B cell (primary cell): ENCODE measurements around the gene ZMIZ1. TPM values are rescaled to one million over a fixed set of nuclear protein-coding genes. Genes with fewer than 3 reads are reported as not detected.

Source experiments
- ATAC-seq: fragments of 200-7000 bp; cut with Tn5 transposase; one replicate; pipeline ENCODE4 v1.10.0; 2021; ENCODE audit warnings: low read depth, mild to moderate bottlenecking, moderate number of reproducible peaks, moderate library complexity
- CTCF ChIA-PET: fragments of 350-600 bp; sonication (Branson Sonifier 250); formaldehyde crosslinking; loops from one replicate; lab custom pipeline; 2021; ENCODE audit warnings: antibody characterized with exemption, inconsistent platforms; lab: Charles Lee
- POLR2A ChIA-PET: fragments of 350-600 bp; sonication (Branson Sonifier 250); formaldehyde crosslinking; loops from one replicate; lab custom pipeline; 2021; ENCODE audit warnings: antibody characterized with exemption; lab: Charles Lee
- DNase-seq: peaks from one replicate; pipeline ENCODE4 v3.0.0; 2013
- H2AFZ ChIP-seq: 2 replicates; pipeline ENCODE4 v1.6.1; 2012; ENCODE audit warnings: mild to moderate bottlenecking, low read depth, low read length; ENCODE audit not compliant: insufficient read depth, poor library complexity, severe bottlenecking
- H3K27ac ChIP-seq, 2 donors: 1 replicate in 1 of 2; 2 replicates in 1 of 2; pipeline ENCODE4 v1.5.1; 2012 to 2013; ENCODE audit warnings: low read length in 2 of 2, mild to moderate bottlenecking in 2 of 2, moderate library complexity in 1 of 2
- H3K27me3 ChIP-seq, 4 experiments: fragments of 200-600 bp in 1 of 4; sonication (generic) in 1 of 4; replicated peaks in 1 of 4; 1 replicate in 2 of 4; 2 replicates in 2 of 4; pipeline versions ENCODE4 v1.6.1 to v1.7.0; 2013 to 2016; ENCODE audit warnings: low read length in 3 of 4, mild to moderate bottlenecking in 2 of 4, mixed read lengths in 1 of 4, moderate library complexity in 1 of 4; ENCODE audit not compliant: insufficient read depth in 4 of 4, control insufficient read depth in 3 of 4; ENCODE audit errors: control extremely low read depth in 1 of 4
- H3K36me3 ChIP-seq, 2 experiments: replicated peaks in 1 of 2; 1 replicate in 1 of 2; 2 replicates in 1 of 2; pipeline versions ENCODE4 v1.6.1 to v1.7.1; 2013; ENCODE audit warnings: low read length in 1 of 2; ENCODE audit not compliant: insufficient read depth in 2 of 2, control insufficient read depth in 1 of 2; ENCODE audit errors: control extremely low read depth in 1 of 2, extremely low read depth in 1 of 2
- H3K4me1 ChIP-seq, 2 donors: fragments of 200-600 bp in 1 of 2; sonication (generic) in 1 of 2; 1 replicate in 1 of 2; 2 replicates in 1 of 2; pipeline versions ENCODE4 v1.5.1 to v1.6.1; 2013 to 2017; ENCODE audit warnings: low read length in 2 of 2; ENCODE audit not compliant: control insufficient read depth in 2 of 2, insufficient read depth in 2 of 2
- H3K4me2 ChIP-seq: replicated peaks from 2 replicates; pipeline ENCODE3; 2012; ENCODE audit warnings: mild to moderate bottlenecking, low read depth, low read length; ENCODE audit not compliant: poor library complexity, severe bottlenecking
- H3K4me3 ChIP-seq, 5 experiments: fragments of 200-600 bp in 1 of 5; sonication (generic) in 1 of 5; 1 replicate in 3 of 5; 2 replicates in 2 of 5; pipeline versions ENCODE4 v1.5.1 to v1.7.0; 2011 to 2016; ENCODE audit warnings: low read length in 4 of 5, mild to moderate bottlenecking in 4 of 5, low read depth in 2 of 5, control low read depth in 1 of 5, moderate library complexity in 1 of 5; ENCODE audit not compliant: insufficient read depth in 1 of 5; ENCODE audit errors: control extremely low read depth in 1 of 5, extremely low read depth in 1 of 5
- H3K79me2 ChIP-seq: fragments of 200-600 bp; sonication (generic); one replicate; pipeline ENCODE4 v1.6.0; 2016; ENCODE audit warnings: low read length; ENCODE audit not compliant: control insufficient read depth, insufficient read depth
- H3K9ac ChIP-seq: fragments of 200-600 bp; sonication (generic); 2 replicates; pipeline ENCODE4 v1.6.1; 2017; ENCODE audit warnings: mild to moderate bottlenecking, low read length, moderate library complexity
- H3K9me3 ChIP-seq, 3 donors: one replicate each; pipeline versions ENCODE4 v1.6.1 to v1.7.1; 2013; ENCODE audit warnings: low read length in 2 of 3; ENCODE audit not compliant: control insufficient read depth in 2 of 3, insufficient read depth in 1 of 3; ENCODE audit errors: control extremely low read depth in 1 of 3
- H4K20me1 ChIP-seq: 2 replicates; pipeline ENCODE4 v1.6.0; 2012; ENCODE audit warnings: mild to moderate bottlenecking, low read length; ENCODE audit not compliant: insufficient read depth, control insufficient read depth, poor library complexity, severe bottlenecking
- H3K27ac Mint-ChIP-seq: one replicate; pipeline ENCODE4 v1.8.0; 2021; ENCODE audit warnings: mixed read lengths
- H3K27me3 Mint-ChIP-seq: one replicate; pipeline ENCODE4 v1.8.0; 2021; ENCODE audit warnings: mixed read lengths
- H3K4me1 Mint-ChIP-seq: one replicate; pipeline ENCODE4 v1.8.0; 2021; ENCODE audit warnings: mixed read lengths
- H3K4me3 Mint-ChIP-seq: one replicate; pipeline ENCODE4 v1.8.0; 2021; ENCODE audit warnings: mixed read lengths
- H3K9me3 Mint-ChIP-seq: one replicate; pipeline ENCODE4 v1.8.0; 2022; ENCODE audit warnings: mixed read lengths; ENCODE audit not compliant: insufficient read depth
- CTCF ChIP-seq: fragments of 200-600 bp; IDR thresholded peaks from one replicate; pipeline ENCODE4 v1.8.0; 2022; ENCODE audit warnings: antibody characterized with exemption, mild to moderate bottlenecking
- EZH2 ChIP-seq: IDR thresholded peaks from 2 replicates; pipeline ENCODE4 v1.6.1; 2012; ENCODE audit warnings: borderline replicate concordance, low read depth, mild to moderate bottlenecking, moderate library complexity, low read length; ENCODE audit not compliant: insufficient read depth, poor library complexity, severe bottlenecking
- WGBS: methylation state at CpG from one replicate; pipeline ENCODE4 v1.1.5; 2013; ENCODE audit warnings: missing lambda C conversion rate; ENCODE audit not compliant: insufficient coverage; 5-methylcytosine and 5-hydroxymethylcytosine counted together
- intact Hi-C: fragments of 100-400 bp; cut with micrococcal nuclease; formaldehyde crosslinking; loops from one replicate; pipeline ENCODE4 v1.10.0; 2022
- polyA plus RNA-seq: library from polyadenylated mRNA; depleted of rRNA; stranded (reverse); fragments of >200 nt; gene quantifications from 2 replicates; pipeline ENCODE4 v1.2.3, GENCODE V29; 2012
- total RNA-seq, 2 donors: library from RNA; stranded (reverse); fragments of 120-200 nt in 1 of 2; gene quantifications; 1 replicate in 1 of 2; 2 replicates in 1 of 2; pipeline versions ENCODE4 v1.2.3 to v1.2.4, GENCODE V29; 2013 to 2022

The ZMIZ1 gene
- total and polyA plus RNA-seq, 2 donors (not counting 1 experiment from before 2014, with no cell fraction given): 14.3 to 64.9 TPM

- Histone ChIP-seq H4K20me1 (no peaks in the 10 kb centered on the region), H3K9ac (no peak overlapping the region)
These were observed 43.3 kb downstream of the ZMIZ1 start for GRCh38 chr10:79111846-79112614.

More at GRCh38 chr10:79111846-79112614, 43.3 kb downstream of the ZMIZ1 start:
- 89% methylated on average over 9 of the region's 12 CpGs for WGBS
- no peak overlapping the region for H3K4me3 ChIP-seq
- TF ChIP-seq EZH2: no peak
- TF ChIP-seq CTCF: no peak
- H3K4me2 ChIP-seq: no peak overlapping the region
- Mint-ChIP-seq H3K4me3 (no peak overlapping the region), H3K9me3 (no peaks in the 10 kb centered on the region), H3K27ac (no peak overlapping the region), H3K4me1 (peaks cover 17% of the 10 kb centered on the region), H3K27me3 (peaks cover 20% of the 10 kb centered on the region)
- H3K79me2 ChIP-seq: peaks cover 3% of the 10 kb centered on the region
- DNase-seq (no peak), ATAC-seq (no peak)
- CTCF ChIA-PET: no interaction called here
- H3K9me3 ChIP-seq: no peaks in the 10 kb centered on the region
- H2AFZ ChIP-seq: no peak overlapping the region
- POLR2A ChIA-PET: interaction anchor here (0.5 kb wide), 1 partner anchor 892 kb away, joined by 11 read pairs; no protein-coding TSS in a partner anchor
- no peaks in the 10 kb centered on the region for H3K36me3 ChIP-seq
- intact Hi-C loops: no loop called here
- peaks cover 0 to 8% (median 3%) of the 10 kb centered on the region in 4 experiments for H3K27me3 ChIP-seq
- no peak overlapping the region for H3K27ac ChIP-seq
- H3K4me1 ChIP-seq: peaks cover 8 to 16% of the 10 kb centered on the region in 2 donors
